ENCODE results near the gene STK32B. TPM values are rescaled to one million over a fixed set of nuclear protein-coding genes. Genes with fewer than 3 reads are reported as not detected.

STK32B gene
- 1.3 and 2.7 TPM in 2 replicates for total RNA-seq

GRCh38 chr4:5051278-5052203 is at the start of gene STK32B:
TSS of gene STK32B (plus strand) at chr4:5051480.

GRCh38 chr4:5019274-5019673 is 32.0 kb upstream of the STK32B start, which contains the start of gene CYTL1:
TSS of gene CYTL1 (minus strand) at chr4:5019458. CDS start at chr4:5019445, 13 bp downstream.

Small RNA genes lying within 50 kb of the gene (small RNA-seq; reads per million reads assigned to genes)
- not detected for gene RF00019 (ENCODE audit: low replicate concordance)

Other genes with a start within 250 kb of the STK32B start
- 3.3 and 18.5 TPM in 2 replicates for gene MSX1, start 191.8 kb upstream of the STK32B start, total RNA-seq
- 2.8 TPM in 1 of 2 replicates, not detected in the other for gene CYTL1, start 32.0 kb upstream of the STK32B start, total RNA-seq